K562 (cell line): Measurements from ENCODE around the gene BEST2. TPM values are rescaled to one million over a fixed set of nuclear protein-coding genes. Genes with fewer than 3 reads are reported as not detected.
A peak's percentile ranks its signal among the peaks of the same experiment; 100 is the strongest.

Experiments used
- ARID3B ChIP-seq: fragments of 250-450 bp; sonication (Bioruptor Pico); IDR thresholded peaks from 2 replicates; pipeline ENCODE4 v1.4.0; 2020; ENCODE audit warnings: borderline replicate concordance
- CEBPG ChIP-seq, 3 experiments: fragments of 200-800 bp in 1 of 3; sonication (Bioruptor generic) in 1 of 3; sonication (generic) in 1 of 3; formaldehyde crosslinking in 1 of 3; IDR thresholded peaks in 2 of 3; conservative IDR thresholded peaks in 1 of 3; 2 replicates each; pipeline versions ENCODE4 v1.6.1 to v1.8.0; 2016 to 2022; ENCODE audit warnings: missing compliant biosample characterization in 2 of 3, missing genetic modification characterization in 2 of 3, mild to moderate bottlenecking in 1 of 3, missing genetic modification reagents in 1 of 3
- DDX20 ChIP-seq: fragments of 450-650 bp; IDR thresholded peaks from 2 replicates; pipeline ENCODE4 v1.6.1; 2016; ENCODE audit warnings: missing genetic modification characterization, low read depth, mild to moderate bottlenecking, missing compliant biosample characterization, moderate library complexity
- E2F3 ChIP-seq: fragments of 250-450 bp; sonication (Bioruptor Pico); IDR thresholded peaks from 2 replicates; pipeline ENCODE4 v1.4.0; 2020; ENCODE audit warnings: mild to moderate bottlenecking
- EGR1 ChIP-seq: fragments of 450-650 bp; conservative IDR thresholded peaks from 2 replicates; pipeline ENCODE4 v1.6.1; 2017; ENCODE audit warnings: mild to moderate bottlenecking
- ETS2 ChIP-seq: IDR thresholded peaks from 2 replicates; pipeline ENCODE4 v1.6.1; 2016; ENCODE audit warnings: borderline replicate concordance, missing genetic modification characterization, mild to moderate bottlenecking, moderate library complexity, missing compliant biosample characterization; ENCODE audit not compliant: poor library complexity, severe bottlenecking
- FOXP1 ChIP-seq: sonication (generic); formaldehyde crosslinking; IDR thresholded peaks from 2 replicates; pipeline ENCODE4 v1.8.0; 2022; ENCODE audit warnings: mild to moderate bottlenecking, missing genetic modification reagents
- LARP7 ChIP-seq: fragments of 450-650 bp; IDR thresholded peaks from 2 replicates; pipeline ENCODE4 v1.6.1; 2016
- MAZ ChIP-seq, 2 experiments: fragments of 450-650 bp in 1 of 2; sonication (generic) in 1 of 2; formaldehyde crosslinking; IDR thresholded peaks in 1 of 2; conservative IDR thresholded peaks in 1 of 2; 2 replicates each; pipeline versions ENCODE4 v1.4.0 to v1.5.0; 2020; ENCODE audit warnings: mild to moderate bottlenecking in 1 of 2, missing genetic modification reagents in 1 of 2
- NCOR1 ChIP-seq: fragments of 450-650 bp; IDR thresholded peaks from 2 replicates; pipeline ENCODE4 v1.6.1; 2016; ENCODE audit warnings: mild to moderate bottlenecking, moderate library complexity
- NFATC3 ChIP-seq: fragments of 450-650 bp; IDR thresholded peaks from 2 replicates; pipeline ENCODE4 v1.6.1; 2017; ENCODE audit warnings: mild to moderate bottlenecking
- PCBP2 ChIP-seq: fragments of 200-400 bp; formaldehyde crosslinking; IDR thresholded peaks from 2 replicates; pipeline ENCODE4 v1.6.1; 2018; ENCODE audit warnings: low read length, low read depth, mild to moderate bottlenecking, moderate library complexity; ENCODE audit not compliant: poor library complexity, severe bottlenecking
- PHF21A ChIP-seq: fragments of 450-650 bp; IDR thresholded peaks from 2 replicates; pipeline ENCODE4 v1.6.1; 2017; ENCODE audit warnings: low read depth, borderline replicate concordance
- POLR2G ChIP-seq: fragments of 200-400 bp; formaldehyde crosslinking; IDR thresholded peaks from 2 replicates; pipeline ENCODE4 v1.6.1; 2017; ENCODE audit warnings: low read depth, mild to moderate bottlenecking, antibody characterized with exemption, low read length, moderate library complexity
- PRPF4 ChIP-seq: fragments of 200-400 bp; formaldehyde crosslinking; IDR thresholded peaks from one replicate; pipeline ENCODE4 v1.6.1; 2017; ENCODE audit warnings: low read length, low read depth, mild to moderate bottlenecking; ENCODE audit not compliant: insufficient read depth, poor library complexity, severe bottlenecking
- SIN3B ChIP-seq: fragments of 450-650 bp; IDR thresholded peaks from 2 replicates; pipeline ENCODE4 v1.6.1; 2017; ENCODE audit warnings: low read depth, mild to moderate bottlenecking, moderate library complexity
- SMAD2 ChIP-seq: fragments of 150-350 bp; IDR thresholded peaks from 2 replicates; pipeline ENCODE4 v1.6.1; 2014; ENCODE audit warnings: low read depth, mild to moderate bottlenecking, low read length
- SNRNP70 ChIP-seq: fragments of 200-400 bp; formaldehyde crosslinking; optimal IDR thresholded peaks from 2 replicates; pipeline ENCODE3; 2017; ENCODE audit warnings: low read depth, low read length
- ZNF12 ChIP-seq: sonication (generic); formaldehyde crosslinking; IDR thresholded peaks from 2 replicates; pipeline ENCODE4 v1.4.0; 2020; ENCODE audit warnings: mild to moderate bottlenecking, missing genetic modification reagents
- ZNF551 ChIP-seq: fragments of 250-450 bp; sonication (Bioruptor Pico); IDR thresholded peaks from 2 replicates; pipeline ENCODE4 v1.5.0; 2021; ENCODE audit warnings: mild to moderate bottlenecking, moderate library complexity
- ZNF57 ChIP-seq: fragments of 450-650 bp; formaldehyde crosslinking; IDR thresholded peaks from 2 replicates; pipeline ENCODE4 v1.4.0; 2020; ENCODE audit warnings: mild to moderate bottlenecking, moderate library complexity
- ZNF695 ChIP-seq: fragments of 450-650 bp; formaldehyde crosslinking; IDR thresholded peaks from 2 replicates; pipeline ENCODE4 v1.4.0; 2020; ENCODE audit warnings: mild to moderate bottlenecking, moderate library complexity
- ZNF707 ChIP-seq: fragments of 250-450 bp; sonication (Bioruptor Pico); conservative IDR thresholded peaks from 2 replicates; pipeline ENCODE4 v1.8.0; 2022; ENCODE audit warnings: inconsistent platforms, mild to moderate bottlenecking, moderate library complexity
- polyA plus RNA-seq, 8 experiments: library from polyadenylated mRNA; depleted of rRNA in 4 of 8; stranded (reverse) in 5 of 8; unstranded in 3 of 8; fragments of >200 nt; fragmentation: Nextera tagmentation in 2 of 8; fragmentation: Illumina TruSeq in 1 of 8; extraction: Ambion mirVana in 2 of 8; extraction: Trizol in 1 of 8; gene quantifications; 2 replicates each; pipeline versions ENCODE4 v1.2.1 to v1.2.3, GENCODE V29; 2011 to 2014; ENCODE audit warnings: inconsistent platforms in 1 of 8, missing spikeins in 1 of 8
- total RNA-seq, 7 experiments: library from RNA; depleted of rRNA in 6 of 7; stranded (reverse); fragments of >200 nt in 6 of 7; fragmentation: Illumina TruSeq in 2 of 7; extraction: Trizol in 2 of 7; gene quantifications; 2 replicates each; pipeline versions ENCODE4 v1.2.1 to v1.2.3, GENCODE V29; 2011 to 2021; ENCODE audit warnings: low replicate concordance in 1 of 7
- TF ChIP-seq, protein P1 (sequence below): fragments of 450-650 bp; IDR thresholded peaks from 2 replicates; pipeline ENCODE4 v1.6.1; 2016; ENCODE audit warnings: missing biosample characterization, missing genetic modification characterization
- TF ChIP-seq, protein P2 (sequence below): fragments of 250-450 bp; sonication (Bioruptor Pico); IDR thresholded peaks from 2 replicates; pipeline ENCODE4 v1.8.0; 2022; ENCODE audit warnings: moderate library complexity, mild to moderate bottlenecking, inconsistent platforms

BEST2 gene
- total and polyA plus RNA-seq, 9 of the 15 experiments (the other 6 are each of a cell fraction or from before 2014, with no cell fraction given): not detected

GRCh38 chr19:12792051-12792852 is 40.7 kb downstream of the BEST2 start (continued):
- TF ChIP-seq, protein P1, sequence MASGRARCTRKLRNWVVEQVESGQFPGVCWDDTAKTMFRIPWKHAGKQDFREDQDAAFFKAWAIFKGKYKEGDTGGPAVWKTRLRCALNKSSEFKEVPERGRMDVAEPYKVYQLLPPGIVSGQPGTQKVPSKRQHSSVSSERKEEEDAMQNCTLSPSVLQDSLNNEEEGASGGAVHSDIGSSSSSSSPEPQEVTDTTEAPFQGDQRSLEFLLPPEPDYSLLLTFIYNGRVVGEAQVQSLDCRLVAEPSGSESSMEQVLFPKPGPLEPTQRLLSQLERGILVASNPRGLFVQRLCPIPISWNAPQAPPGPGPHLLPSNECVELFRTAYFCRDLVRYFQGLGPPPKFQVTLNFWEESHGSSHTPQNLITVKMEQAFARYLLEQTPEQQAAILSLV (tag): no peak
- TF ChIP-seq CEBPG (CRISPR knock-in tag; IDR thresholded peaks at IDR 0.05) (no peak), CEBPG (tag; conservative IDR thresholded peaks at IDR 0.05 in 1 of 2, IDR thresholded peaks at IDR 0.05 in 1 of 2) (no peak), ZNF551 (CRISPR knock-in tag) (no peak), E2F3 (CRISPR knock-in tag) (no peak), MAZ (CRISPR knock-in tag; conservative IDR thresholded peaks at IDR 0.05 in 1 of 2, IDR thresholded peaks at IDR 0.05 in 1 of 2) (peak in 1 of 2 experiments; percentile 29; a peak in 1 of 4 replicates), ZNF12 (no peak), PRPF4 (peak; percentile 88), SIN3B (no peak), PCBP2 (no peak), SMAD2 (no peak), EGR1 (peak; percentile 74), NFATC3 (peak; percentile 12; the same call in 1 of the 2 replicates), LARP7 (0 out of 2 replicates have a peak, but pooled peaks have one; percentile 13), ETS2 (tag) (no peak), DDX20 (tag) (no peak), ZNF57 (CRISPR knock-in tag) (no peak), POLR2G (peak; percentile 80), ZNF707 (CRISPR knock-in tag) (no peak), ZNF695 (CRISPR knock-in tag) (no peak), ARID3B (CRISPR knock-in tag) (no peak), FOXP1 (CRISPR knock-in tag) (peak; percentile 60; the same call in 1 of the 2 replicates), PHF21A (no peak), SNRNP70 (no peak), NCOR1 (0 out of 2 replicates have a peak, but pooled peaks have one; percentile 9)
- TF ChIP-seq, protein P2, sequence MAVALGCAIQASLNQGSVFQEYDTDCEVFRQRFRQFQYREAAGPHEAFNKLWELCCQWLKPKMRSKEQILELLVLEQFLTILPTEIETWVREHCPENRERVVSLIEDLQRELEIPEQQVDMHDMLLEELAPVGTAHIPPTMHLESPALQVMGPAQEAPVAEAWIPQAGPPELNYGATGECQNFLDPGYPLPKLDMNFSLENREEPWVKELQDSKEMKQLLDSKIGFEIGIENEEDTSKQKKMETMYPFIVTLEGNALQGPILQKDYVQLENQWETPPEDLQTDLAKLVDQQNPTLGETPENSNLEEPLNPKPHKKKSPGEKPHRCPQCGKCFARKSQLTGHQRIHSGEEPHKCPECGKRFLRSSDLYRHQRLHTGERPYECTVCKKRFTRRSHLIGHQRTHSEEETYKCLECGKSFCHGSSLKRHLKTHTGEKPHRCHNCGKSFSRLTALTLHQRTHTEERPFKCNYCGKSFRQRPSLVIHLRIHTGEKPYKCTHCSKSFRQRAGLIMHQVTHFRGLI: no peak
